ENCODE measurements around the gene EHBP1L1. TPM values are rescaled to one million over a fixed set of nuclear protein-coding genes. Genes with fewer than 3 reads are reported as not detected.

EHBP1L1 gene
- polyA plus RNA-seq, 2 of the 4 experiments (the other 2 are of a cell fraction) = 11.6 to 43.8 TPM

DNA sequence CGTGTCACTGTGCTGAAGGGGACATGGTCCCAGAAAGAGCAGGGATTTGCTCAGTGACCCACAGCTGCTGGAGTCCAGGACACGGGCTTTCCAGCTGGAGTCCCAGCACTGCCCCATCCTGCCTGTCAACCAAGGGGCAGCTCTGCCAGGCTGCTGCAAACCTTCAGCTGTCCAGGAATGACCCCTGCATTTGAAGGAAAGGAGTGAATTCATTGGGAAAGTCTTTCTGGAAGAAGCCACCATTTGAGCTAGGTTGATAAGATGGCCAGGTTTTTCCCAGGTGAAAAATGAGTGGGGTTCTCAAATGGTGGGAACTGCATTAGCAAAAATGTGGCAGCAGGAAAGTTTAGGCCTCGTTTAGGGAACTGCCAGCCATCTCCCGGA, 10.4 kb downstream of the EHBP1L1 start:
- ATAC-seq (no peak), FAIRE-seq (no peak), DNase-seq (ENCODE audit: low read depth in 1 of 2, low spot score in 1 of 2) (no peak)
- no peak overlapping the region for H3K4me3 ChIP-seq
- CTCF ChIA-PET = interaction anchor here (4.9 to 14.6 kb wide), 5 partner anchors 7 to 45 kb away, joined by 41 to 249 read pairs (median 48); partner anchors contain the start of genes EHBP1L1, FAM89B, MAP3K11 and PCNX3
- TF ChIP-seq, protein P1, sequence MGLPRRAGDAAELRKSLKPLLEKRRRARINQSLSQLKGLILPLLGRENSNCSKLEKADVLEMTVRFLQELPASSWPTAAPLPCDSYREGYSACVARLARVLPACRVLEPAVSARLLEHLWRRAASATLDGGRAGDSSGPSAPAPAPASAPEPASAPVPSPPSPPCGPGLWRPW (IDR thresholded peaks at IDR 0.05) = no peak
- TF ChIP-seq CEBPB (IDR thresholded peaks at IDR 0.05) = no peak
- no peak for TF ChIP-seq ESRRA (IDR thresholded peaks at IDR 0.05; ENCODE audit: borderline replicate concordance, low read length)
- TF ChIP-seq, protein P2, sequence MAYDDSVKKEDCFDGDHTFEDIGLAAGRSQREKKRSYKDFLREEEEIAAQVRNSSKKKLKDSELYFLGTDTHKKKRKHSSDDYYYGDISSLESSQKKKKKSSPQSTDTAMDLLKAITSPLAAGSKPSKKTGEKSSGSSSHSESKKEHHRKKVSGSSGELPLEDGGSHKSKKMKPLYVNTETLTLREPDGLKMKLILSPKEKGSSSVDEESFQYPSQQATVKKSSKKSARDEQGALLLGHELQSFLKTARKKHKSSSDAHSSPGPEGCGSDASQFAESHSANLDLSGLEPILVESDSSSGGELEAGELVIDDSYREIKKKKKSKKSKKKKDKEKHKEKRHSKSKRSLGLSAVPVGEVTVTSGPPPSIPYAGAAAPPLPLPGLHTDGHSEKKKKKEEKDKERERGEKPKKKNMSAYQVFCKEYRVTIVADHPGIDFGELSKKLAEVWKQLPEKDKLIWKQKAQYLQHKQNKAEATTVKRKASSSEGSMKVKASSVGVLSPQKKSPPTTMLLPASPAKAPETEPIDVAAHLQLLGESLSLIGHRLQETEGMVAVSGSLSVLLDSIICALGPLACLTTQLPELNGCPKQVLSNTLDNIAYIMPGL (CRISPR knock-in tag; IDR thresholded peaks at IDR 0.05; ENCODE audit: borderline replicate concordance) = no peak
- no peak for TF ChIP-seq CBX2 (IDR thresholded peaks at IDR 0.05; ENCODE audit: borderline replicate concordance, low read depth)
- no peak for TF ChIP-seq HDAC2 (IDR thresholded peaks at IDR 0.05)
- TF ChIP-seq PBX3 (IDR thresholded peaks at IDR 0.05) = no peak
- no peaks in the 10 kb centered on the region for H3K9me3 ChIP-seq
- peaks cover 15% of the 10 kb centered on the region for H3K4me1 ChIP-seq
- no peak overlapping the region for H3K27ac ChIP-seq
- WGBS (ENCODE audit: missing lambda C conversion rate) = 91% methylated on average over 3 of the region's 4 CpGs
- no peak overlapping the region for H3K4me2 ChIP-seq
- POLR2A ChIA-PET = interaction anchor here (1.0 kb wide), 1 partner anchor 10 kb away, joined by 3 read pairs; the partner anchor contains the start of gene EHBP1L1

GRCh38 chr11:65586676-65587075, 10.8 kb downstream of the EHBP1L1 start:
- FAIRE-seq (no peak), DNase-seq (ENCODE audit: low read depth in 1 of 2, low spot score in 1 of 2) (no peak), ATAC-seq (peak in 1 of 2 experiments; percentile 2; a peak in 1 of 6 replicates)
- H3K27ac ChIP-seq = 0 out of 6 replicates have a peak overlapping the region, but pooled peaks of 1 of the 2 experiments have one; percentile 12
- H3K4me1 ChIP-seq = peaks cover 15% of the 10 kb centered on the region
- TF ChIP-seq POLR2A (IDR thresholded peaks at IDR 0.05; ENCODE audit: low read length) = no peak
- no peak for TF ChIP-seq RNF2 (IDR thresholded peaks at IDR 0.05; ENCODE audit: borderline replicate concordance, low read depth)
- TF ChIP-seq NFE2L2 (conservative IDR thresholded peaks at IDR 0.05; ENCODE audit: low read length) = no peak
- no peak for TF ChIP-seq POLR2AphosphoS2 (conservative IDR thresholded peaks at IDR 0.05; ENCODE audit: low read length)
- no peak for TF ChIP-seq CEBPB (IDR thresholded peaks at IDR 0.05)
- TF ChIP-seq, protein P3, sequence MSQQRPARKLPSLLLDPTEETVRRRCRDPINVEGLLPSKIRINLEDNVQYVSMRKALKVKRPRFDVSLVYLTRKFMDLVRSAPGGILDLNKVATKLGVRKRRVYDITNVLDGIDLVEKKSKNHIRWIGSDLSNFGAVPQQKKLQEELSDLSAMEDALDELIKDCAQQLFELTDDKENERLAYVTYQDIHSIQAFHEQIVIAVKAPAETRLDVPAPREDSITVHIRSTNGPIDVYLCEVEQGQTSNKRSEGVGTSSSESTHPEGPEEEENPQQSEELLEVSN (IDR thresholded peaks at IDR 0.05; ENCODE audit: borderline replicate concordance, low read depth) = no peak
- TF ChIP-seq SREBF2 (IDR thresholded peaks at IDR 0.05) = no peak
- no peak for TF ChIP-seq CBX2 (IDR thresholded peaks at IDR 0.05; ENCODE audit: borderline replicate concordance, low read depth)
- no peak for TF ChIP-seq MAFK (IDR thresholded peaks at IDR 0.05; ENCODE audit: partially characterized antibody)
- TF ChIP-seq EP300 (IDR thresholded peaks at IDR 0.05) = no peak
- no peak for TF ChIP-seq EHMT2 (IDR thresholded peaks at IDR 0.05; ENCODE audit: low read depth)
- TF ChIP-seq, protein P4, sequence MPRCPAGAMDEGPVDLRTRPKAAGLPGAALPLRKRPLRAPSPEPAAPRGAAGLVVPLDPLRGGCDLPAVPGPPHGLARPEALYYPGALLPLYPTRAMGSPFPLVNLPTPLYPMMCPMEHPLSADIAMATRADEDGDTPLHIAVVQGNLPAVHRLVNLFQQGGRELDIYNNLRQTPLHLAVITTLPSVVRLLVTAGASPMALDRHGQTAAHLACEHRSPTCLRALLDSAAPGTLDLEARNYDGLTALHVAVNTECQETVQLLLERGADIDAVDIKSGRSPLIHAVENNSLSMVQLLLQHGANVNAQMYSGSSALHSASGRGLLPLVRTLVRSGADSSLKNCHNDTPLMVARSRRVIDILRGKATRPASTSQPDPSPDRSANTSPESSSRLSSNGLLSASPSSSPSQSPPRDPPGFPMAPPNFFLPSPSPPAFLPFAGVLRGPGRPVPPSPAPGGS (IDR thresholded peaks at IDR 0.05) = no peak
- TF ChIP-seq TFCP2L1 (CRISPR knock-in tag; IDR thresholded peaks at IDR 0.05) = no peak
- no peak for TF ChIP-seq RARB (CRISPR knock-in tag; IDR thresholded peaks at IDR 0.05)
- no peak for TF ChIP-seq HOXA7 (CRISPR knock-in tag; IDR thresholded peaks at IDR 0.05)
- no peak for TF ChIP-seq HEYL (CRISPR knock-in tag; IDR thresholded peaks at IDR 0.05)
- TF ChIP-seq TP53 (CRISPR knock-in tag; IDR thresholded peaks at IDR 0.05) = no peak
- TF ChIP-seq FOSL2 (IDR thresholded peaks at IDR 0.05) = no peak
- no peak for TF ChIP-seq FOSL2 (CRISPR knock-in tag; IDR thresholded peaks at IDR 0.05)
- TF ChIP-seq CHD4 (IDR thresholded peaks at IDR 0.05; ENCODE audit: borderline replicate concordance) = no peak
- ChIA-PET POLR2A (interaction anchor here (1.0 kb wide), 1 partner anchor 11 kb away, joined by 3 read pairs; the partner anchor contains the start of gene EHBP1L1), CTCF (interaction anchor here (0.7 to 14.6 kb wide), 6 partner anchors 9 to 203 kb away, joined by 3 to 249 read pairs (median 42); partner anchors contain the start of genes EHBP1L1, FAM89B, MAP3K11 and PCNX3)
- no peaks in the 10 kb centered on the region for H3K9me3 ChIP-seq
- H3K4me2 ChIP-seq = no peak overlapping the region
- H3K4me3 ChIP-seq = no peak overlapping the region
- 86% methylated on average over 2 of the region's 2 CpGs for WGBS (ENCODE audit: missing lambda C conversion rate)

Data from A549 (cell line).